Activated CD4-positive, alpha-beta memory T cell treated with anti-CD3 and anti-CD28 coated beads for 36 hours (primary cell): Measurements from ENCODE around the gene LIMCH1. TPM values are rescaled to one million over a fixed set of nuclear protein-coding genes. Genes with fewer than 3 reads are reported as not detected.

Experiments used
- CTCF ChIA-PET: fragments of 350-600 bp; sonication (Branson Sonifier 250); formaldehyde crosslinking; loops from one replicate; lab custom pipeline; 2021; ENCODE audit warnings: antibody characterized with exemption, inconsistent platforms; lab: Charles Lee
- POLR2A ChIA-PET: fragments of 350-600 bp; sonication (Branson Sonifier 250); formaldehyde crosslinking; loops from one replicate; lab custom pipeline; 2021; ENCODE audit warnings: antibody characterized with exemption; lab: Charles Lee
- DNase-seq: peaks from one replicate; pipeline ENCODE4 v3.0.0-alpha.2; 2020
- H3K27ac Mint-ChIP-seq: one replicate; pipeline ENCODE4 v1.8.0; 2021; ENCODE audit warnings: mixed read lengths
- H3K27me3 Mint-ChIP-seq: one replicate; pipeline ENCODE4 v1.8.0; 2021; ENCODE audit warnings: mixed read lengths
- H3K36me3 Mint-ChIP-seq: one replicate; pipeline ENCODE4 v1.8.0; 2021; ENCODE audit warnings: mixed read lengths
- H3K4me1 Mint-ChIP-seq: one replicate; pipeline ENCODE4 v1.8.0; 2021; ENCODE audit warnings: low read depth, mixed read lengths
- H3K4me3 Mint-ChIP-seq: one replicate; pipeline ENCODE4 v1.8.0; 2021; ENCODE audit warnings: mild to moderate bottlenecking, mixed read lengths
- H3K9me3 Mint-ChIP-seq: one replicate; pipeline ENCODE4 v1.8.0; 2021; ENCODE audit warnings: mixed read lengths
- intact Hi-C: fragments of 100-400 bp; cut with micrococcal nuclease; formaldehyde crosslinking; loops from one replicate; pipeline ENCODE4 v1.15.1; 2023
- total RNA-seq, 2 experiments: library from RNA; stranded (reverse); gene quantifications; one replicate each; pipeline ENCODE4 v1.2.3, GENCODE V29; 2021

LIMCH1 gene
- total RNA-seq, 2 experiments from 2014 or later, result not detected

DNA sequence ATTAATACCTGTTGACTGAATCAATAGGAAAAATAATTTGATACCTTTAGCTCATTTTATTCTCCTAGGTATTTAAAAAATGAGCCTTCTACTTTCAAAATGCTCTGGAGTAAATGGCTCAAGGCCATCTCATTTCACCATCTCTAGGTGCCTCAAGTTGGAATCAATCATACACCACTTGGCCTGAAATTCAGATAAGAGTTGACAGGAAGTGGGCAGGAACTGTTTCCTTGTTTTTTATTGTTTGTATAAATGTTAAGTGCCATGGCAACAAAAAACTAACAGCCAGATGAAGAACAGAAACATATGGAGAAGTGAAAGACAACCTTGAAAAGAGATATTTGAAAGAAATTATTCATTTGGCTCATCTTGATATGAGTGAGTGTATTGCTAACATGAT is 12.4 kb downstream of the LIMCH1 start:
- POLR2A ChIA-PET, result no interaction called here
- CTCF ChIA-PET, result no interaction called here
- Mint-ChIP-seq H3K27me3 (no peaks in the 10 kb centered on the region), H3K36me3 (no peaks in the 10 kb centered on the region), H3K9me3 (no peaks in the 10 kb centered on the region), H3K4me1 (no peaks in the 10 kb centered on the region), H3K4me3 (no peak overlapping the region), H3K27ac (no peak overlapping the region)
- intact Hi-C loops, result no loop called here
- DNase-seq, result no peak

- ChIA-PET CTCF (no interaction called here), POLR2A (no interaction called here)
- no peaks in the 10 kb centered on the region for H3K9me3 Mint-ChIP-seq
- no peaks in the 10 kb centered on the region for H3K27me3 Mint-ChIP-seq
- no peak for DNase-seq
- no peaks in the 10 kb centered on the region for H3K36me3 Mint-ChIP-seq
- H3K4me1 Mint-ChIP-seq, result no peaks in the 10 kb centered on the region
- H3K27ac Mint-ChIP-seq, result no peak overlapping the region
- intact Hi-C loops, result no loop called here
- no peak overlapping the region for H3K4me3 Mint-ChIP-seq
Measured at GRCh38 chr4:41551536-41551935, 13.6 kb downstream of the LIMCH1 start.

GRCh38 chr4:41554905-41555304 is 16.9 kb downstream of the LIMCH1 start:
- ChIA-PET CTCF (no interaction called here), POLR2A (no interaction called here)
- no peaks in the 10 kb centered on the region for H3K27me3 Mint-ChIP-seq

DNA sequence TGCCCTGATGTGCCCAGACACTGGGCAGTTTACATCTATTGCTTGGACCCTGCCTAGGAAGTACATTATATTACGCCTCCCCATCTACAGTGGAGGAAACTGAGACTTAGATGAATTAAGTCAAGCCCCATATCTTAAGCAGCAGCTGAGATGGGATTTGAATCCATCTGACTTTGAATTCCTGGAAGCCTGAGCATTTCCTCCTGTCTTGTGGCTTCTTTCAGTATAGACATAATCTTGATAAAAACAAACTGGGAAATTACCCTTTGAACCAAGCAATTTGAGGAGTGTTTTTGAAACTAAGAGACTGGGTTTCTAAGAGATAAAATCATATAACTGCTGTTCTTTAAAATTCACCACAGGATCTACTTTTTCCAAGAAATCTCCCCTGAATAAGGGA is 18.6 kb downstream of the LIMCH1 start:
- no peak overlapping the region for H3K4me3 Mint-ChIP-seq
- no peaks in the 10 kb centered on the region for H3K27me3 Mint-ChIP-seq
- no peak overlapping the region for H3K27ac Mint-ChIP-seq
- CTCF ChIA-PET, result no interaction called here
- no peaks in the 10 kb centered on the region for H3K36me3 Mint-ChIP-seq
- intact Hi-C loops, result no loop called here
- DNase-seq, result no peak
- H3K9me3 Mint-ChIP-seq, result no peaks in the 10 kb centered on the region
- POLR2A ChIA-PET, result interaction anchor here (0.7 kb wide), 1 partner anchor 54 kb away, joined by 3 read pairs; no protein-coding TSS in a partner anchor
- no peaks in the 10 kb centered on the region for H3K4me1 Mint-ChIP-seq

More at GRCh38 chr4:41554905-41555304, 16.9 kb downstream of the LIMCH1 start:
- H3K36me3 Mint-ChIP-seq, result no peaks in the 10 kb centered on the region
- H3K4me3 Mint-ChIP-seq, result no peak overlapping the region
- no peaks in the 10 kb centered on the region for H3K9me3 Mint-ChIP-seq
- DNase-seq, result no peak
- no peaks in the 10 kb centered on the region for H3K4me1 Mint-ChIP-seq
- no peak overlapping the region for H3K27ac Mint-ChIP-seq
- intact Hi-C loops, result no loop called here

GRCh38 chr4:41559940-41560516 is 22.1 kb downstream of the LIMCH1 start:
- POLR2A ChIA-PET, result no interaction called here
- intact Hi-C loops, result no loop called here

GRCh38 chr4:41561244-41561643 is 23.3 kb downstream of the LIMCH1 start:
- no peak for DNase-seq
- H3K4me3 Mint-ChIP-seq, result no peak overlapping the region
- H3K27ac Mint-ChIP-seq, result no peak overlapping the region
- intact Hi-C loops, result no loop called here
- POLR2A ChIA-PET, result no interaction called here
- H3K9me3 Mint-ChIP-seq, result no peaks in the 10 kb centered on the region
- no peaks in the 10 kb centered on the region for H3K36me3 Mint-ChIP-seq
- CTCF ChIA-PET, result no interaction called here
- no peaks in the 10 kb centered on the region for H3K4me1 Mint-ChIP-seq
- peaks cover under 1% of the 10 kb centered on the region for H3K27me3 Mint-ChIP-seq

More at GRCh38 chr4:41559940-41560516, 22.1 kb downstream of the LIMCH1 start:
- Mint-ChIP-seq H3K9me3 (no peaks in the 10 kb centered on the region), H3K27ac (no peak overlapping the region), H3K4me1 (no peaks in the 10 kb centered on the region), H3K36me3 (no peaks in the 10 kb centered on the region), H3K4me3 (no peak overlapping the region), H3K27me3 (no peaks in the 10 kb centered on the region)
- CTCF ChIA-PET, result no interaction called here
- no peak for DNase-seq

DNA sequence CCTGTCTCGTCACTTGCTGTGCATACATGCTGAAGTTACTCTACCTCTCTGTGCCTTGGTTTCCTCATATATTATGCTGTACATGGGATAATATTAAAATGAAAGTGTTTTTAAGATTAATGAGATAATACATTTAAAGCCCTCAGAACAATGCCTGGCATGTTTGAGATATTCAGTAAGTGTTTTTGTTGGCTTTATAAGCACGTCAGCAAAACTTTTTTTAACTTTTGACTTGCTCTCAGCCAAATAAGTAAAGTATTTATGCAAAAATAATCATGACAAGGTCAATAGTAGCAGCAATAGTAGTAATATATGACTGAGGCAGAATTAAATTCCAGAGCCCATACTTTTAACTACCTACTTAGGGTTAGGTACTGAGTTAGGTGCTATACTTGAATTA is 29.2 kb downstream of the LIMCH1 start:
- intact Hi-C loops, result no loop called here
- DNase-seq, result no peak
- CTCF ChIA-PET, result no interaction called here
- H3K9me3 Mint-ChIP-seq, result no peaks in the 10 kb centered on the region
- peaks cover 2% of the 10 kb centered on the region for H3K27me3 Mint-ChIP-seq
- H3K4me3 Mint-ChIP-seq, result no peak overlapping the region
- H3K27ac Mint-ChIP-seq, result no peak overlapping the region
- POLR2A ChIA-PET, result no interaction called here
- H3K4me1 Mint-ChIP-seq, result no peaks in the 10 kb centered on the region
- no peaks in the 10 kb centered on the region for H3K36me3 Mint-ChIP-seq

DNA sequence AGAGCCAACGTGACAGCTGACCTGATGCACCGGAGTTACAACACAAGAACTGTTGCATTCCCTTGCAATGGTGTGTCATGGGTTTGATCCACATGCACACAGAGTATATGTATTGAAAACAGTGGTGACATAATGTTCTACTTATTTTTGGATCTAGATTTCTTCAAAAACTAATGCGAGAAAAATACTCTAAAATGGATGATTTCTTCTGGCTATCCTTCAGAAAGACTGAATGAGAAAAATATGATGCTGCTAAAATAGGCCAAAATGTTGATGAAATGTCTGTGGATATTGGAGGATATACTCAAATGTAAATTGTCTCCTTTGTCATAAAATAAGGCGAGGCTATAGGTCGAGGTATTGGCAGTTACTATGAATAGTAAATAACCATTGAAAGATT is 30.4 kb downstream of the LIMCH1 start:
- ChIA-PET POLR2A (no interaction called here), CTCF (no interaction called here)
- H3K27me3 Mint-ChIP-seq, result peaks cover 2% of the 10 kb centered on the region
- no peak overlapping the region for H3K4me3 Mint-ChIP-seq
- no peak overlapping the region for H3K27ac Mint-ChIP-seq
- H3K4me1 Mint-ChIP-seq, result no peaks in the 10 kb centered on the region
- DNase-seq, result no peak
- H3K36me3 Mint-ChIP-seq, result no peaks in the 10 kb centered on the region
- no peaks in the 10 kb centered on the region for H3K9me3 Mint-ChIP-seq
- intact Hi-C loops, result no loop called here

DNA sequence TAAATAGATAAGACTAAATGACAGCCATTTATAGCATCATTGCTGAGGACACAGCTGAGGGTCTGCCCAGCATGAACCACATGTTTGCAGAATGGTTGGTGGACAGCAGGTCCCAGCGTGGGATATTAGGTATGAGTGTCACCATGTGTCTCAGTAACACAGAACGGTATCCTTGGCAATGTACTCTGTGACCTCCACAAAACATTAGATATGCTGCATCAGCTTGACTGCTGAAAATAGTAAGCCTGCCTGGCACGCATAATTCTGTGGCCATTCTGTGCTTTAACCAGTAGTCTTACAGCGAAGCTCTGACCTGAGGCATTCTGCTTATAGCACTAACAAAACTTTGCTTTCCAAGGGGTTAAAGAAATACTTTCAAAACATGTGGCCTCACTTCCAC is 32.0 kb downstream of the LIMCH1 start:
- Mint-ChIP-seq H3K4me3 (no peak overlapping the region), H3K27ac (no peak overlapping the region), H3K9me3 (no peaks in the 10 kb centered on the region), H3K4me1 (no peaks in the 10 kb centered on the region), H3K36me3 (no peaks in the 10 kb centered on the region), H3K27me3 (peaks cover 2% of the 10 kb centered on the region)
- ChIA-PET POLR2A (no interaction called here), CTCF (no interaction called here)
- no peak for DNase-seq
- intact Hi-C loops, result no loop called here

GRCh38 chr4:41571422-41571821 is 33.5 kb downstream of the LIMCH1 start:
- no peak overlapping the region for H3K27ac Mint-ChIP-seq
- no peak overlapping the region for H3K4me3 Mint-ChIP-seq
- POLR2A ChIA-PET, result no interaction called here
- no peaks in the 10 kb centered on the region for H3K9me3 Mint-ChIP-seq
- no peak for DNase-seq
- CTCF ChIA-PET, result interaction anchor here (1.1 kb wide), 1 partner anchor 90 kb away, joined by 3 read pairs; no protein-coding TSS in a partner anchor
- H3K36me3 Mint-ChIP-seq, result no peaks in the 10 kb centered on the region
- intact Hi-C loops, result no loop called here
- no peaks in the 10 kb centered on the region for H3K4me1 Mint-ChIP-seq
- H3K27me3 Mint-ChIP-seq, result no peaks in the 10 kb centered on the region

GRCh38 chr4:41572516-41572915 is 34.6 kb downstream of the LIMCH1 start:
- Mint-ChIP-seq H3K4me1 (no peaks in the 10 kb centered on the region), H3K27me3 (no peaks in the 10 kb centered on the region), H3K4me3 (no peak overlapping the region), H3K9me3 (no peaks in the 10 kb centered on the region), H3K27ac (no peak overlapping the region), H3K36me3 (no peaks in the 10 kb centered on the region)
- POLR2A ChIA-PET, result no interaction called here
- CTCF ChIA-PET, result no interaction called here
- intact Hi-C loops, result no loop called here
- no peak for DNase-seq

DNA sequence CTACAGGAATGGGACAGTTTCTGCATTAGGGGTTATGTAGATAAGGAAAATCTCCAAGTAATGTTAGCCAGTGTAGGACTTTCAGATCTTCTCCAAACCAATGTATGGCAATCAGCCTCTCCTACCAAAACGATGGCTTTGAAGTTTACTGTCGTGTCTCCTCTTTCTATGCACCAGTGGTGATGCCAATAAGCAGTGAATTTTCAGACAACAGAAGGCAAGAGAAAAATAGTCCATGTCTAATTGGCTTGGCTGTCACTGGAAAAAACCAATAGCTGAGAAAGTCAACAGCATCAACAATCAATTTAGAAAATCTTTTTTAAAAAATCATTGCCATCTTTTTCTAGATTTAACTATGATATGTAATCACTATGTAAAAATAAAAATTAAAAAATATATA is 35.0 kb downstream of the LIMCH1 start:
- Mint-ChIP-seq H3K4me1 (no peaks in the 10 kb centered on the region), H3K27me3 (no peaks in the 10 kb centered on the region), H3K9me3 (no peaks in the 10 kb centered on the region), H3K4me3 (no peak overlapping the region), H3K27ac (no peak overlapping the region), H3K36me3 (no peaks in the 10 kb centered on the region)
- DNase-seq, result no peak
- ChIA-PET POLR2A (no interaction called here), CTCF (no interaction called here)
- intact Hi-C loops, result no loop called here

- H3K27me3 Mint-ChIP-seq, result no peaks in the 10 kb centered on the region
- no peak overlapping the region for H3K4me3 Mint-ChIP-seq
- no peaks in the 10 kb centered on the region for H3K9me3 Mint-ChIP-seq
- DNase-seq, result no peak
- H3K4me1 Mint-ChIP-seq, result no peaks in the 10 kb centered on the region
- ChIA-PET CTCF (no interaction called here), POLR2A (no interaction called here)
- intact Hi-C loops, result no loop called here
- no peak overlapping the region for H3K27ac Mint-ChIP-seq
- H3K36me3 Mint-ChIP-seq, result no peaks in the 10 kb centered on the region
Measured at GRCh38 chr4:41573502-41574001, 35.6 kb downstream of the LIMCH1 start.
